Activated CD4-positive, alpha-beta T cell treated with anti-CD3 and anti-CD28 coated beads for 36 hours (primary cell): ENCODE measurements around the gene ZFPM1. TPM values are rescaled to one million over a fixed set of nuclear protein-coding genes. Genes with fewer than 3 reads are reported as not detected.
A peak's percentile ranks its signal among the peaks of the same experiment; 100 is the strongest.

ENCODE experiments used
- ATAC-seq: fragments of 200-7000 bp; cut with Tn5 transposase; one replicate; pipeline ENCODE4 v1.10.0; 2021; ENCODE audit warnings: mild to moderate bottlenecking, moderate library complexity
- CTCF ChIA-PET: fragments of 350-600 bp; sonication (Branson Sonifier 250); formaldehyde crosslinking; loops from one replicate; lab custom pipeline; 2021; ENCODE audit warnings: antibody characterized with exemption; lab: Charles Lee
- POLR2A ChIA-PET: fragments of 350-600 bp; sonication (Branson Sonifier 250); formaldehyde crosslinking; loops from one replicate; lab custom pipeline; 2021; ENCODE audit warnings: antibody characterized with exemption, inconsistent platforms; lab: Charles Lee
- DNase-seq: peaks from one replicate; pipeline ENCODE4 v3.0.0-alpha.2; 2020
- H3K27ac Mint-ChIP-seq: one replicate; pipeline ENCODE4 v1.8.0; 2021; ENCODE audit warnings: mixed read lengths
- H3K27me3 Mint-ChIP-seq: one replicate; pipeline ENCODE4 v1.8.0; 2021; ENCODE audit warnings: mixed read lengths
- H3K36me3 Mint-ChIP-seq: one replicate; pipeline ENCODE4 v1.8.0; 2021; ENCODE audit warnings: low read depth, mixed read lengths
- H3K4me1 Mint-ChIP-seq: one replicate; pipeline ENCODE4 v1.8.0; 2021; ENCODE audit warnings: mixed read lengths
- H3K4me3 Mint-ChIP-seq: one replicate; pipeline ENCODE4 v1.8.0; 2021; ENCODE audit warnings: mild to moderate bottlenecking, moderate library complexity, mixed read lengths
- H3K9me3 Mint-ChIP-seq: one replicate; pipeline ENCODE4 v1.8.0; 2021; ENCODE audit warnings: low read depth, mixed read lengths
- intact Hi-C, 2 experiments: fragments of 100-400 bp; cut with DNase I in 1 of 2; cut with micrococcal nuclease in 1 of 2; formaldehyde crosslinking; loops; one replicate each; pipeline versions ENCODE4 v1.14.2 to v1.15.1; 2022 to 2024; cut with DNase I, micrococcal nuclease
- microRNA-seq: library from miRNA; unstranded; fragments of <30 nt; microRNA quantifications from one replicate; pipeline ENCODE4 v1.2.0, GENCODE V29; 2021; ENCODE audit warnings: borderline replicate concordance
- total RNA-seq, 2 experiments: library from RNA; stranded (reverse); gene quantifications; one replicate each; pipeline ENCODE4 v1.2.3, GENCODE V29; 2021

The ZFPM1 gene
- total RNA-seq, 2 experiments from 2014 or later, result 9.9 to 12.6 TPM

DNA sequence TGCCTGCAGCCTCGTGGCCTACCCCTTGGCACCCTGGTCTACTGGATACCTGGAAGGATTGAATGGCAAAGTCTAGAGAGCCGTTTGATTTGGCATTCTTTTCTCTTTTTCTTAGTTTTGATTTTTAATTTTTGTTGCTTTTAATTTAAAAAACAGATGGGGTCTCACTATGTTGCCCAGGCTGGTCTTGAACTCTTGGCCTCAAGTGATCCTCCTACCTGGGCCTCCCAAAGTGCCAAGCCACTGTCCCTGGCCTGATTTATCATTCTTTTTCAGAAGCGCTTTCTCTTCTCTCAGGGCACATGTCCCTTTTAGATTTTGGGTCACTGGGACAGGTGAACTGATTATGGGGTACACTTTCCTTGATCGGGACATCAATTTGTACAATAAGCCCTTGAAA lies 128.0 kb downstream of the ZFPM1 start:
- Mint-ChIP-seq H3K27ac (no peak overlapping the region), H3K9me3 (no peaks in the 10 kb centered on the region), H3K4me3 (no peak overlapping the region), H3K36me3 (peaks cover 50% of the 10 kb centered on the region), H3K27me3 (no peaks in the 10 kb centered on the region), H3K4me1 (peaks cover 55% of the 10 kb centered on the region)
- CTCF ChIA-PET, result no interaction called here
- DNase-seq (no peak), ATAC-seq (no peak)
- intact Hi-C loops, result loop anchor here in 1 of 2 experiments (5.0 kb wide), 1 partner anchor 41 kb away; no protein-coding TSS in a partner anchor
- POLR2A ChIA-PET, result no interaction called here

DNA sequence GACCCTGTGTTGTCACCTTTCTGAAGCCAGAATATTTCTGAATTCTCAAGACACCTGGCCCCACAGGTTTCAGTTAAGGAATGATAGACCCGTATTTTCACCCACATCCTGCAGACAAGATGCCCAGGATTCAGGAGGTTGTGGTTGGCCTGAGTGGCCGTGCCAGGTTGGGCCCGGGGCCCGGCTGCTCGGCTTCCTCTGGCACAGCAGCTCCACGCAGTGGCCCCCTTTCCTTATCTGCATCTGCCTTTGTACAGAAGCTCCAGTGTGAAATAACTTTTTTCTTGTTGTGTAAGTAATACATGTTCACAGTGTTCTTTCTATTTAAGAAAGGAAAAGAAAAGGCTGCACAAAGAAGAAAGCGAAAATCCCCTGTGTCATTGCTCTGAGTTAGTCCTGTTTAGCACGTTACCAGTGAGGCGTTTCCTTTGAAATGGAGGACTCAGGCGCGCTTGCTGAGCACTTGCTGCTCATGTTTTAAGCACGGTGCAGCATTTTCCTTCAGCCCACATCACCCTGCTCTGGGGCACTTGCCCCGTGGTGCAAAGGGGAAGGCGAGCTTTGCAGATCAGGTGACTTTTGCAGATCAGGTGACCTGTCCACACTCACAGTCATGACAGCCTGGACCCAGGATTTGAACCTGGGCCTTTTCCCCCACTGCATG lies 130.0 kb downstream of the ZFPM1 start:
- ATAC-seq, result peak; percentile 42
- peaks cover 46% of the 10 kb centered on the region for H3K36me3 Mint-ChIP-seq
- intact Hi-C loops, result loop anchor here in 1 of 2 experiments (5.0 kb wide), 1 partner anchor 39 kb away; no protein-coding TSS in a partner anchor
- no peaks in the 10 kb centered on the region for H3K27me3 Mint-ChIP-seq
- H3K4me1 Mint-ChIP-seq, result peaks cover 49% of the 10 kb centered on the region
- DNase-seq, result peak; percentile 27
- CTCF ChIA-PET, result interaction anchor here (0.8 kb wide), 1 partner anchor 28 kb away, joined by 3 read pairs; no protein-coding TSS in a partner anchor
- no peaks in the 10 kb centered on the region for H3K9me3 Mint-ChIP-seq
- no peak overlapping the region for H3K27ac Mint-ChIP-seq
- POLR2A ChIA-PET, result no interaction called here
- no peak overlapping the region for H3K4me3 Mint-ChIP-seq

DNA sequence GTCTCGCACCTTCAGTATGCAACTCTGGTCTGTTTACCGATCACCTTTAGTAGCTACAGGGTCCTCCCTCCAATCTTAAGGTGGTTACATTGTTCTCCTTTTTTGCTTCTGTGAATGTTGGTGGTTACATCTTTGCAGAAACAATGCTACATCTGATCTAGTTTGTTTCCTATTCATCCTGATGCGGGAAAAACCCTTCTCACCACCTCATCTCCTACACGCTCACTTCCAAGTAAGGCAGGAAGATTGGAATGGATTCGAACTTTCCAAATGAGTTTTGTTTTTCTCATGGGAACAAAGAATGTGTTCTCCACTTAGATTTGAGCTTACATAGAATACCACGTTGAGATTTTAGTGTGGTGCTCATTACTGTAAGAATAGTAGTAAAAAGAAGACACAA lies 131.6 kb downstream of the ZFPM1 start:
- intact Hi-C loops, result loop anchor here in 1 of 2 experiments (5.0 kb wide), 1 partner anchor 38 kb away; no protein-coding TSS in a partner anchor
- Mint-ChIP-seq H3K36me3 (peaks cover 51% of the 10 kb centered on the region), H3K4me1 (peaks cover 52% of the 10 kb centered on the region), H3K9me3 (no peaks in the 10 kb centered on the region), H3K4me3 (no peak overlapping the region), H3K27ac (peak overlapping the region; percentile 35), H3K27me3 (no peaks in the 10 kb centered on the region)
- DNase-seq (no peak), ATAC-seq (no peak)
- POLR2A ChIA-PET, result no interaction called here
- CTCF ChIA-PET, result interaction anchor here (0.7 to 1.0 kb wide), 2 partner anchors 100 to 736 kb away, joined by 3 read pairs; no protein-coding TSS in a partner anchor

DNA sequence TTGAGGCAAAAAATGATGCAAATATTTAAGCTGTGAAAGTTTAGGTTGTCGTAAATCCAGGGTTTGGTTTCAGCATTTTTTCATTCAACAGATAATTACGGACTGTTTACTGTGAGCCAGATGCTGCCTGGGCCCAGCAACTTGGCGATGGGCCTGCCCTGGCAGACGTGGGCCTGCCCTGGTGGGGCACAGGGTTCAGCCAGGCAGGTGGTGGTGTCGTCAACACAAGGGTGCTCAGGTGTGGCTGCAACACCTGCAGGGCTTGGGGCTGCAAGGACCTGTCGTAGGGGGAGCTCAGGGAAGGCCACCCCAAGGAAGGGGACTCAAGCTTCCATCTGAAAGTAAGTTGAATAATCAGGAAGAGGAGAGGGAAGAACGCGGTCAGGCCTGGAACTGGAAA lies 132.2 kb downstream of the ZFPM1 start:
- H3K4me3 Mint-ChIP-seq, result no peak overlapping the region
- H3K4me1 Mint-ChIP-seq, result peaks cover 51% of the 10 kb centered on the region
- no peak for DNase-seq
- no peak for ATAC-seq
- H3K27ac Mint-ChIP-seq, result peak overlapping the region; percentile 45
- H3K27me3 Mint-ChIP-seq, result no peaks in the 10 kb centered on the region
- CTCF ChIA-PET, result interaction anchor here (0.7 to 1.2 kb wide), 3 partner anchors 24 to 736 kb away, joined by 3 read pairs; no protein-coding TSS in a partner anchor
- peaks cover 52% of the 10 kb centered on the region for H3K36me3 Mint-ChIP-seq
- no peaks in the 10 kb centered on the region for H3K9me3 Mint-ChIP-seq
- POLR2A ChIA-PET, result no interaction called here
- intact Hi-C loops, result no loop called here

DNA sequence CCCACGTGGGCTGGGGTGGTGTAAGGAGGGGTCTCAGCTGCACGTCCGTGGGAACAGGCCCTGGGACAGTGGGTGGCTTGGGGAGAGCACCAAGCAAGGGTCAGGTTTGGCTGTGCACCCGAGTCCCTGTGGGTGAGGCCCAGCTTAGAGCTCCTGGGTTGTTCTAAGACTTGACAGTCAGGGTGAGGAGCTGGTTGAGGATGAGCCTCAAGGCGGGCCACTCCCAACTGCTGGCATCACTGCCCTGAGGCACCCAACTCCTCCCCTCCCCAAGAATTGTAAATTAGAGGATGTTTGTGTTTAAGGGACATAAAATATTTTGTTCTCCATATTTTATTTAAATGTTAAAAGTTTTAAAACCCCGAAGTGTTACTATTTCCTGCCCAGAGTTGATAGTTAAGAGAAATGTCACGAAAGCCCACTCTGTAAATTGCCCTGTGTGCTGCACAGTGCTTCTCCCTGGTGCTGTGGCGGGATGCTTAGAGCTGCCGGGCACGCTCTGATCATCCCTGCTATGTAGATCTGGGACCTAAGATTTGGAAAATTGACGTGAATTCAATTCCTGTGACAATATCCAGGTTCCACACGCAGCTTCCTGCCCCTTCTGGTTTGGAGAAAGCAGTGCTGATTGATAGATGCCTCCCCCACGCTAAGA lies 133.0 kb downstream of the ZFPM1 start:
- ChIA-PET POLR2A (no interaction called here), CTCF (interaction anchor here (1.0 to 1.2 kb wide), 2 partner anchors 25 to 99 kb away, joined by 3 read pairs; no protein-coding TSS in a partner anchor)
- peaks cover 52% of the 10 kb centered on the region for H3K36me3 Mint-ChIP-seq
- peaks cover 46% of the 10 kb centered on the region for H3K4me1 Mint-ChIP-seq
- H3K27me3 Mint-ChIP-seq, result no peaks in the 10 kb centered on the region
- H3K9me3 Mint-ChIP-seq, result no peaks in the 10 kb centered on the region
- DNase-seq (no peak), ATAC-seq (no peak)
- H3K27ac Mint-ChIP-seq, result peak overlapping the region; percentile 45
- no peak overlapping the region for H3K4me3 Mint-ChIP-seq
- intact Hi-C loops, result no loop called here

Small RNA genes within 50 kb of the gene (microRNA-seq; reads per million reads assigned to microRNA genes)
- not detected for gene MIR5189

Other genes with a start within 250 kb of the ZFPM1 start
- gene ZNF469, start 70.3 kb upstream of the ZFPM1 start, total RNA-seq, result under 1 TPM; 0.39 to 0.50 TPM
- gene ZC3H18, start 117.1 kb downstream of the ZFPM1 start, total RNA-seq, result 10 to 100 TPM; 70.0 to 76.4 TPM
- gene IL17C, start 185.3 kb downstream of the ZFPM1 start, total RNA-seq, result under 1 TPM in 1 of 2 experiments, not detected in 1; 0.18 TPM
- 100 to 1,000 TPM; 155 to 200 TPM for gene CYBA, start 197.8 kb downstream of the ZFPM1 start, total RNA-seq
- 10 to 100 TPM; 62.8 to 81.1 TPM for gene MVD, start 209.8 kb downstream of the ZFPM1 start, total RNA-seq
- gene SNAI3, start 233.2 kb downstream of the ZFPM1 start, total RNA-seq, result 1 to 10 TPM; 3.6 to 4.1 TPM